DMS53 treated with DMSO at 0.1 percent for 48 hours (cell line): ENCODE results near the gene NLE1.
"Not testable (repeated sequence)": the region's sequence is repeated elsewhere in the genome, so short reads cannot be mapped to it uniquely, and the experiment has no call there.

Source experiments
- DNase-seq: peaks from one replicate; lab custom pipeline; 2025; ENCODE audit not compliant: unreplicated experiment; lab: John Stamatoyannopoulos, UW

Gene NLE1

GRCh38 chr17:35129973-35130351 lies 12.1 kb downstream of the NLE1 start:
- no peak for DNase-seq

DNA sequence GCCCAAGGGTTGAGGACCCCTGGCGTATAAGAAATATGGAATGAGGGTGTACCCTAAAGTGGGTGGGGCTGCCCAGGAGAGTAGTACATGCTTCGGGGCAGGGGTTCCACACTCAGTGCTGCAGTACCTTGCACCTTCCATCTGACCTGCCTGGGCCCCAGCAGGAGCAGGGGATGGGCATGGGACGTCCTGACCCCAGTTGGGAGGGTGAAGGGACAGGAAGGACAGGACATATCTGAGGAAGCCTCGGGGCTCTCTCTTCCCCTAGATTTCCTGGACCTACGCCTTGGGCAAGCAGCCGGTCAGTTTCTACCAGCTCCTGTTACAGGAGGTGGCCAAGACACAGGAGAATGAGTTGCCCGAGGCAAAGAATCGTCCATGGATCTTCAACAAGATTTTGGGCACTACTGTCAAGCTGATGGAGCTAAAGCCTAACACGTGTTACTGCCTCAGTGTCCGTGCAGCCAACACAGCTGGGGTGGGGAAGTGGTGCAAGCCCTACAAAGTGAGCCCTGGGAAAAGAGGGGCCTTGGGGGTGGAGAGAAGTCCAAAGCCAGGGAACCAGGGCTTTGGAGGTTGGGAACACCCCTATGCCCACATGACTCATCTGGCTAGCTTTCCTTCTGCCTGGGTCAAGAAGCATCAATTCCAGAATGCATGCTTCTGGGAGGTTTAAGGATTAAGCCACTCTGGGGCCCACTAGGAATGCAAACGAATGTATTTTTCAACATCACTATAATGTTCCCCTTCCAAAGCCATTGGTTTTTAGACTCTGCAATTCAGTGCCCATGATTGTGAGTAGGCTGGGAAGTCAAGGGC lies 12.7 kb downstream of the NLE1 start:
- DNase-seq = no peak

GRCh38 chr17:35127751-35128514 lies 14.2 kb downstream of the NLE1 start:
- DNase-seq = no peak

DNA sequence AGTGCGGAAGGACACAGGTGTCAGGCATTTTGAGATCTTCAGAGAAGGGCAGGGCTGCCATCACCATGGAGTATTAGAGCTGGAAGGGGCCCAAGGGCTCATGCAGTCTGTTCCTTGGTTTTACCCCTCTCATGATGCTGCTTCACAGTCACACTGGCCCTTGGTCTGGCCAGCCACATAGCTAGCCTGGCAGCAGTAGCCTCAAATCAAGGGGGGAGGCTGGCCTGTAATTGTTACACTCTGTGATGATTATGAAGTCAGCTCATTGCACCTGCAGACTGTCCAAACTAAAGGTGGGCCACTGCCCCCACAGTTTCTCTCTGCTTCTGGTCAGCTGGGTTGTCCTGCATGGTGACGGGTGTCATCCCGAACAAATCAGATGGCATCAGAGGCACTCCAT lies 20.8 kb downstream of the NLE1 start, which contains the start of gene FNDC8:
TSS of gene FNDC8 (plus strand) at position 301 of the 400 bp plus-strand sequence. CDS start at position 380, 79 bp downstream.
- DNase-seq = no peak

GRCh38 chr17:35119370-35120165 lies 22.5 kb downstream of the NLE1 start, which contains the start of gene RAD51D:
Gene RAD51D (minus strand): TSS chr17:35119860. CDS start chr17:35119613, 247 bp downstream.
- DNase-seq = peak; percentile 42

DNA sequence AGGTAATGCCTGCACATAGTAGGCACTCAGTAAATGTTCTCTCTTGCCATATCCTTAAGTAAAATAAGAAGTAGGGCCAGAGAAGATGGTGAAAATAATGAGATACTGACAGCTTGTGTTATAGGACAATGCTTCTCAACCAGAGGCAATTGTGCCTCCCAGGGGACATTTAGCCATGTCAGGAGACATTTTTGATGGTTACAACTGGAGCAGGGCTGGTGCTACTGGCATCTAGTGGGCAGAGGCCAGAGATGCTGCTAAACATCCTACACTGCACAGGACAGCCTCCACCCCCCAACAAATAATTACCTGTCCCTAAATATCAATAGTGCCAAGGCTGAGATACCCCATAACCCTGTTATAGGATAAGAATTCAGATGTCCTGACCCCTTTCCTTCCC lies 24.1 kb downstream of the NLE1 start:
- DNase-seq = no peak

- DNase-seq = no peak
Measured at GRCh38 chr17:35116845-35117244, 25.3 kb downstream of the NLE1 start.

DNA sequence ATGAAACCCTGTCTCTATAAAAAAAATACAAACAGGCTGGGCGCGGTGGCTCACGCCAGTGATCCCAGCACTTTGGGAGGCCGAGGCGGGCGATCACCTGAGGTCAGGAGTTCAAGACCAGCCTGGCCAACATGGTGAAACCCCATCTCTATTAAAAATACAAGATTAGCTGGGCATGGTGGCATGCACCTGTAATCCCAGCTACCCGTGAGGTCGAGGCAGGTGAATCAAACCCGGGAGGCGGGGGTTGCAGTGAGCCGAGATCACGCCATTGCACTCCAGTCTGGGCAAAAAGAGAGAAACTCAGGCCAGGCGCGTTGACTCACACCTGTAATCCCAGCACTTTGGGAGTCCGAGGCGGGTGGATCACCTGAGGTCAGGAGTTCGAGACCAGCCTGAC lies 31.3 kb downstream of the NLE1 start:
- DNase-seq = not testable (repeated sequence)

GRCh38 chr17:35104844-35105450 lies 37.2 kb downstream of the NLE1 start:
- no peak for DNase-seq

- no peak for DNase-seq
Measured at GRCh38 chr17:35103271-35103670, 38.8 kb downstream of the NLE1 start.

DNA sequence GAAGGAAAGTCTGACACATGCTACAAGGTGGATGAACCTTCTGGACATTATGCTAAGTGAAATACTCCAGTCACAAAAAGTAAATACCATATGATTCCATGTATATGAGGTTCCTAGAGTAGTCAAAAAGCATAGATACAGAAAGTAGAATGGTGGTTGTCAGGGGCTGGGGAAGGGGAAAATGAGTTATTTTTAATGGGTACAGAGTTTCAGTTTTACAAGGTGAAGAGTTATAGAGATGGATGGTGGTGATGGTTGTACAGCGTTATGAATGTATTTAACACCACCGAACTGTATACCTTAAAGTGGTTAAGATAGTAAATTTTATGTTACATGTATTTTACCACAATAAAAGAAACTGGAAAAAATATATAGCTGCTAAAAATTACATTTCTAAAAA lies 40.4 kb downstream of the NLE1 start:
- DNase-seq = no peak

- DNase-seq = no peak
Measured at GRCh38 chr17:35101036-35101435, 41.1 kb downstream of the NLE1 start.

- no peak for DNase-seq
Measured at GRCh38 chr17:35099908-35100307, 42.2 kb downstream of the NLE1 start.

GRCh38 chr17:35097776-35098175 lies 44.3 kb downstream of the NLE1 start:
- DNase-seq = no peak

DNA sequence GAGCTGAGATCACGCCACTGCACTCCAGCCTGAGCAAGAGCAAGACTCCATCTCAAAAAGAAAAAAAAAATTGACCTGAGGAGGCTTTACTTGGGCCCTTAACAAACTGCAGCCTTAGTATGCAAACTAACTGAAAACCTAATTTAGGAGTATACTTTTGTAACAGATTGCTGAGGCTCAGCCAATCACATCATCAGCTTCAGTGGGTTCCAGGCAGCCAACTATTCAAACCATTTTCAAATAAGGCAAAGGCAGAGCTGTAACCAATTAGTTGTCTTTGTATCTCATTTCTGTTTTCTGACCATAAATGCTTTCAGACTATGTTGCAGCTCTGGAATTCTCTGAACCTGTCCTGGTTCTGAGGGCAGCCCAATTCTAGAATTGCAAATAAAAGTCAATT lies 46.4 kb downstream of the NLE1 start:
- DNase-seq = no peak

- no peak for DNase-seq
Measured at GRCh38 chr17:35094902-35095301, 47.2 kb downstream of the NLE1 start.

- not testable (repeated sequence) for DNase-seq
Measured at GRCh38 chr17:35090707-35091106, 51.4 kb downstream of the NLE1 start.

DNA sequence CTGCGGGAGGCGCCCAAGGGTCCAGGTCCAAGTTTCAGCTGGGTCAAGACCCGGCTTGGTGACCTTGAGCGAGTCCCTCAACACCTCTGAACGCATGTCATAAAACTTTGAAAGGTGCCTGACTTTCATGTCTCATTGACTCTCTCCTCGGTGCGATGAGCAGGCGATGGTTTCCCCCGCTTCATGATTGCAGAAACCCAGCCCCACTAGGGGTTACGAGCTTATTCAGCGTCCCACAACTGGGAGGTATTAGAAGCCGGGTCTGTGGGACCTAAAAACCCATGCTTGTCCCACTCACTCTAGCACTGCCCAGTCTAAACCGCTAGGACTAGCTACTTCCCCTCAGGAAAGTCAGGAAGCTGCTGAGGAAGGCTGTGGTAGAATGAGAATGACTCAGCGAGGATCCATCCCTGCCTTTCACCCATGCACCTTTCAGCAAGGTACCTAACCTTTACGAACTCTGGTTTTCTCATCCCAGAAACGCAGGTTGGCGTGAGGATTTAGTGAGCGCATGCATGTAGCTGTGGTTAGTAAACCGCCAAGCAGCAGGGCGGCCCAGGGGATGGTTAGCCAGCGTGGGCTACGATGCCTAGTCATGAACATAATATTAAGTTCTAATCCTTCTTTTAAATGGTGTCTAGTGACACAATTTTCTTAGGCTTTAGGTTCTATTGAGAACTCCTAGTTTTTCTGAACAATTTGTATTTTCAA lies 52.4 kb downstream of the NLE1 start:
- DNase-seq = peak; percentile 47

GRCh38 chr17:35088881-35089585 lies 53.1 kb downstream of the NLE1 start:
- DNase-seq = peak; percentile 53
